ENCODE results near the gene TMEM106C.

TMEM106C gene

GRCh38 chr12:47972895-47973294 is 9.5 kb downstream of the TMEM106C start:
- TF ChIP-seq CTCF (IDR thresholded peaks at IDR 0.05; ENCODE audit: insufficient read depth, low read depth, low read length, missing control alignments) = no peak
- no peak for DNase-seq (ENCODE audit: low read depth)
- no peak overlapping the region for H3K4me3 ChIP-seq (ENCODE audit: low read length)

- no peak overlapping the region for H3K4me3 ChIP-seq (ENCODE audit: low read length)
- no peak for TF ChIP-seq CTCF (IDR thresholded peaks at IDR 0.05; ENCODE audit: insufficient read depth, low read depth, low read length, missing control alignments)
- no peak for DNase-seq (ENCODE audit: low read depth)
Measured at GRCh38 chr12:47973870-47974269, 10.5 kb downstream of the TMEM106C start.

GRCh38 chr12:47975036-47975620 is 11.7 kb downstream of the TMEM106C start:
- no peak for DNase-seq (ENCODE audit: low read depth)
- TF ChIP-seq CTCF (IDR thresholded peaks at IDR 0.05; ENCODE audit: insufficient read depth, low read depth, low read length, missing control alignments) = no peak
- no peak overlapping the region for H3K4me3 ChIP-seq (ENCODE audit: low read length)

- DNase-seq (ENCODE audit: low read depth) = no peak
- no peak for TF ChIP-seq CTCF (IDR thresholded peaks at IDR 0.05; ENCODE audit: insufficient read depth, low read depth, low read length, missing control alignments)
- H3K4me3 ChIP-seq (ENCODE audit: low read length) = no peak overlapping the region
Measured at GRCh38 chr12:47975816-47976215, 12.4 kb downstream of the TMEM106C start.

GRCh38 chr12:47977046-47977771 is 13.8 kb downstream of the TMEM106C start:
- no peak overlapping the region for H3K4me3 ChIP-seq (ENCODE audit: low read length)
- DNase-seq (ENCODE audit: low read depth) = peak; percentile 75
- no peak for TF ChIP-seq CTCF (IDR thresholded peaks at IDR 0.05; ENCODE audit: insufficient read depth, low read depth, low read length, missing control alignments)

DNA sequence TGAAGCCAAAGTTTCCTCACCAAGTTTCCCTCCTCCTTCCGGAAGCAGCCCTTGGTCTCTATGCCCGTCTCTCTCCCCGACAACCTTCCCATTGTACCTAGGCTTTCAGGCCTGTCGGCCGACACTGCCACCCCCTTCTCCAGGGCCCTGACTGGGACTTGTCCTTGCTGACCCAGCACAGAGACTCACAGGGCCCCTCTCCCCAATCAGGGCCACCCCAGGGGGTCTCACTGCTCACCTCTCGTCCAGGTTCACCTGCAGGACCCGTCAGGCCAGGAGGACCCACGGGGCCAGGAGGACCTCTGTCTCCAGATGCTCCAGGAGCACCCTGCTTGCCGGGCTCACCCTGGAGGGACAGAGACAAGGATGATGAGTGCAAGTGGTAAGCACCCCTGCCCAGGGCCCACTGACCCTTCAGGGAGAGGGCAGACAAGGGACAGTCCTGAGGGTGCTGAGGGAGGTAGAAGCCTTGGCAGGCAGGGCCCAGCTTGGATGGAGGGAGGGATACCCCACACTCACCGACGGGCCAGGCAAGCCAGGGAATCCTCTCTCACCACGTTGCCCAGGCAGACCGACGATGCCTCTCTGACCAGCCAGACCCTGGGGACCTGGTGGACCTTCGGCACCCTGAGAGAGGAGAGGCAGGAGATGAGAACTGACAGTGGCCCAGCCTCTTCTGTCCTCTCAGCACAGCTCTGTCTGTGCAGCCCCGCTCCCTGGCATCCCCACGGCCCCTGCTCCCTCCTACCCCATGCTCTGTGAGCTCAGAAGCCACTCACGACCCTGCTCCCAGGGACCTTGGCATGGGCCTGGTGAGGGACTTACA is 14.6 kb downstream of the TMEM106C start:
- DNase-seq (ENCODE audit: low read depth) = no peak
- no peak overlapping the region for H3K4me3 ChIP-seq (ENCODE audit: low read length)
- no peak for TF ChIP-seq CTCF (IDR thresholded peaks at IDR 0.05; ENCODE audit: insufficient read depth, low read depth, low read length, missing control alignments)
